CD4-positive, alpha-beta T cell (primary cell): Measurements from ENCODE around the gene RAI14. TPM values are rescaled to one million over a fixed set of nuclear protein-coding genes. Genes with fewer than 3 reads are reported as not detected.

Experiments used
- ATAC-seq: fragments of 200-7000 bp; cut with Tn5 transposase; one replicate; pipeline ENCODE4 v1.10.0; 2022; ENCODE audit warnings: mild to moderate bottlenecking; ENCODE audit not compliant: poor library complexity
- CTCF ChIA-PET: fragments of 350-600 bp; sonication (Branson Sonifier 250); formaldehyde crosslinking; loops from one replicate; lab custom pipeline; 2021; ENCODE audit warnings: antibody characterized with exemption, inconsistent platforms; lab: Charles Lee
- POLR2A ChIA-PET: fragments of 350-600 bp; sonication (Branson Sonifier 250); formaldehyde crosslinking; loops from one replicate; lab custom pipeline; 2021; ENCODE audit warnings: antibody characterized with exemption, inconsistent platforms; lab: Charles Lee
- DNase-seq, 14 experiments: peaks; one replicate each; pipeline ENCODE4 v3.0.0-alpha.2; 2013 to 2020; ENCODE audit warnings: mixed read lengths in 2 of 14
- H3K27ac ChIP-seq, 2 donors: one replicate each; pipeline versions ENCODE4 v1.5.1 to v1.7.0; 2013; ENCODE audit warnings: low read length in 2 of 2, low read depth in 1 of 2, mild to moderate bottlenecking in 1 of 2
- H3K27me3 ChIP-seq, 2 experiments: 1 replicate in 1 of 2; 2 replicates in 1 of 2; pipeline versions ENCODE4 v1.6.1 to v1.7.0; 2013; ENCODE audit warnings: low read length in 2 of 2, control low read depth in 1 of 2, mild to moderate bottlenecking in 1 of 2, moderate library complexity in 1 of 2; ENCODE audit not compliant: insufficient read depth in 2 of 2, control insufficient read depth in 1 of 2
- H3K36me3 ChIP-seq: one replicate; pipeline ENCODE4 v1.6.1; 2013; ENCODE audit warnings: low read length, control low read depth; ENCODE audit not compliant: insufficient read depth
- H3K4me1 ChIP-seq: one replicate; pipeline ENCODE4 v1.6.1; 2013; ENCODE audit warnings: low read length, control low read depth; ENCODE audit not compliant: insufficient read depth
- H3K4me3 ChIP-seq: one replicate; pipeline ENCODE4 v1.5.1; 2013; ENCODE audit warnings: mild to moderate bottlenecking, low read length, moderate library complexity
- H3K9me3 ChIP-seq, 2 experiments: 1 replicate in 1 of 2; 2 replicates in 1 of 2; pipeline versions ENCODE4 v1.6.1 to v1.7.0; 2013; ENCODE audit warnings: low read length in 2 of 2, mild to moderate bottlenecking in 2 of 2, control low read depth in 1 of 2, moderate library complexity in 1 of 2; ENCODE audit not compliant: control insufficient read depth in 1 of 2, insufficient read depth in 1 of 2
- H3K27ac Mint-ChIP-seq: one replicate; pipeline ENCODE4 v1.8.0; 2020; ENCODE audit warnings: mixed read lengths
- H3K27me3 Mint-ChIP-seq: one replicate; pipeline ENCODE4 v1.8.0; 2021; ENCODE audit warnings: mixed read lengths
- H3K36me3 Mint-ChIP-seq: one replicate; pipeline ENCODE4 v1.8.0; 2021; ENCODE audit warnings: low read depth, mixed read lengths
- H3K4me1 Mint-ChIP-seq: one replicate; pipeline ENCODE4 v1.8.0; 2021; ENCODE audit warnings: low read depth, mixed read lengths
- H3K4me3 Mint-ChIP-seq: one replicate; pipeline ENCODE4 v1.8.0; 2020; ENCODE audit warnings: mild to moderate bottlenecking, mixed read lengths
- H3K9me3 Mint-ChIP-seq: one replicate; pipeline ENCODE4 v1.8.0; 2020; ENCODE audit warnings: mixed read lengths
- intact Hi-C, 2 experiments: fragments of 100-400 bp; cut with DNase I in 1 of 2; cut with micrococcal nuclease in 1 of 2; formaldehyde crosslinking; loops; one replicate each; pipeline versions ENCODE4 v1.15.1 to v1.9.0; 2023 to 2025; cut with DNase I, micrococcal nuclease
- total RNA-seq, 174 experiments: library from RNA in 2 of 174; stranded (reverse) in 2 of 174; gene quantifications; one replicate each; pipeline ENCODE4 v1.2.3 and lab custom pipeline; 2021 to 2026
- TF ChIP-seq, protein P1 (sequence below): fragments of 200-600 bp; IDR thresholded peaks from one replicate; pipeline ENCODE4 v1.8.0; 2022; ENCODE audit warnings: antibody characterized with exemption, mild to moderate bottlenecking

RAI14 gene
- total RNA-seq, 2 experiments from 2014 or later, result 0.20 to 0.60 TPM

- intact Hi-C loops, result no loop called here
- Histone ChIP-seq H3K9me3 (peaks cover 0 to 4% of the 10 kb centered on the region in 2 experiments), H3K4me1 (no peaks in the 10 kb centered on the region), H3K4me3 (no peak overlapping the region), H3K27ac (no peak overlapping the region), H3K27me3 (no peaks in the 10 kb centered on the region), H3K36me3 (no peaks in the 10 kb centered on the region)
- DNase-seq, result no peak
- Mint-ChIP-seq H3K9me3 (peaks cover 4% of the 10 kb centered on the region), H3K27ac (no peak overlapping the region), H3K4me3 (no peak overlapping the region), H3K36me3 (no peaks in the 10 kb centered on the region), H3K4me1 (no peaks in the 10 kb centered on the region), H3K27me3 (peaks cover 17% of the 10 kb centered on the region)
- CTCF ChIA-PET, result no interaction called here
- TF ChIP-seq, protein P1, sequence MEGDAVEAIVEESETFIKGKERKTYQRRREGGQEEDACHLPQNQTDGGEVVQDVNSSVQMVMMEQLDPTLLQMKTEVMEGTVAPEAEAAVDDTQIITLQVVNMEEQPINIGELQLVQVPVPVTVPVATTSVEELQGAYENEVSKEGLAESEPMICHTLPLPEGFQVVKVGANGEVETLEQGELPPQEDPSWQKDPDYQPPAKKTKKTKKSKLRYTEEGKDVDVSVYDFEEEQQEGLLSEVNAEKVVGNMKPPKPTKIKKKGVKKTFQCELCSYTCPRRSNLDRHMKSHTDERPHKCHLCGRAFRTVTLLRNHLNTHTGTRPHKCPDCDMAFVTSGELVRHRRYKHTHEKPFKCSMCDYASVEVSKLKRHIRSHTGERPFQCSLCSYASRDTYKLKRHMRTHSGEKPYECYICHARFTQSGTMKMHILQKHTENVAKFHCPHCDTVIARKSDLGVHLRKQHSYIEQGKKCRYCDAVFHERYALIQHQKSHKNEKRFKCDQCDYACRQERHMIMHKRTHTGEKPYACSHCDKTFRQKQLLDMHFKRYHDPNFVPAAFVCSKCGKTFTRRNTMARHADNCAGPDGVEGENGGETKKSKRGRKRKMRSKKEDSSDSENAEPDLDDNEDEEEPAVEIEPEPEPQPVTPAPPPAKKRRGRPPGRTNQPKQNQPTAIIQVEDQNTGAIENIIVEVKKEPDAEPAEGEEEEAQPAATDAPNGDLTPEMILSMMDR, result no peak
- no peak for ATAC-seq
- POLR2A ChIA-PET, result no interaction called here
Measured at GRCh38 chr5:34876275-34876674, 220.1 kb downstream of the RAI14 start.

GRCh38 chr5:34881246-34881645 lies 225.1 kb downstream of the RAI14 start:
- ChIA-PET CTCF (no interaction called here), POLR2A (no interaction called here)
- TF ChIP-seq, protein P1, result no peak
- H3K36me3 Mint-ChIP-seq, result no peaks in the 10 kb centered on the region
- no peak overlapping the region for H3K27ac ChIP-seq
- no peak overlapping the region for H3K4me3 ChIP-seq
- H3K36me3 ChIP-seq, result no peaks in the 10 kb centered on the region
- ATAC-seq, result no peak
- no peaks in the 10 kb centered on the region for H3K4me1 Mint-ChIP-seq
- no peaks in the 10 kb centered on the region for H3K9me3 ChIP-seq
- no peaks in the 10 kb centered on the region for H3K9me3 Mint-ChIP-seq
- H3K27me3 ChIP-seq, result no peaks in the 10 kb centered on the region
- H3K27me3 Mint-ChIP-seq, result peaks cover 14% of the 10 kb centered on the region
- no peak overlapping the region for H3K4me3 Mint-ChIP-seq
- intact Hi-C loops, result loop anchor here in 1 of 2 experiments (5.0 kb wide), 1 partner anchor 74 kb away; no protein-coding TSS in a partner anchor
- no peak for DNase-seq
- no peak overlapping the region for H3K27ac Mint-ChIP-seq
- no peaks in the 10 kb centered on the region for H3K4me1 ChIP-seq

Other genes with a start within 250 kb of the RAI14 start
- gene TTC23L, start 182.8 kb downstream of the RAI14 start, total RNA-seq, result under 1 TPM in 1 of 2 experiments, not detected in 1; 0.20 TPM